SU-DHL-6 (cell line): Measurements from ENCODE around the gene YBX1.
"Not testable (repeated sequence)": the region's sequence is repeated elsewhere in the genome, so short reads cannot be mapped to it uniquely, and the experiment has no call there.

ENCODE experiments used
- H2AFZ ChIP-seq: fragments of 200-600 bp; sonication (generic); 2 replicates; pipeline ENCODE4 v1.6.1; 2014; ENCODE audit warnings: low read depth, mild to moderate bottlenecking, moderate library complexity, mixed read lengths, antibody characterized with exemption, low read length; ENCODE audit not compliant: severe bottlenecking
- H3F3A ChIP-seq: fragments of 200-600 bp; shearing (Covaris generic); 2 replicates; pipeline ENCODE4 v1.6.0; 2016; ENCODE audit warnings: antibody characterized with exemption, mild to moderate bottlenecking; ENCODE audit not compliant: insufficient read depth
- H3K27ac ChIP-seq: fragments of 200-600 bp; sonication (generic); 2 replicates; pipeline ENCODE4 v1.5.1; 2016; ENCODE audit warnings: low read depth, mild to moderate bottlenecking, low read length, moderate library complexity, mixed read lengths
- H3K27me3 ChIP-seq: fragments of 200-600 bp; sonication (generic), shearing (Covaris generic); 2 replicates; pipeline ENCODE4 v1.6.0; 2014; ENCODE audit warnings: mild to moderate bottlenecking, low read length
- H3K36me3 ChIP-seq: fragments of 200-600 bp; sonication (generic); 2 replicates; pipeline ENCODE4 v1.6.1; 2014; ENCODE audit warnings: mild to moderate bottlenecking, low read length, mixed read lengths
- H3K4me2 ChIP-seq: fragments of 300-600, 200-600 bp; shearing (Covaris generic), sonication (generic); 2 replicates; pipeline ENCODE4 v1.6.0; 2014; ENCODE audit warnings: low read length, low read depth, mild to moderate bottlenecking; ENCODE audit not compliant: poor library complexity, severe bottlenecking
- H3K4me3 ChIP-seq: fragments of 200-600 bp; sonication (generic); 2 replicates; pipeline ENCODE4 v1.5.1; 2014; ENCODE audit warnings: antibody characterized with exemption, low read length, mild to moderate bottlenecking, mixed read lengths; ENCODE audit not compliant: insufficient read depth, poor library complexity, severe bottlenecking
- H3K79me2 ChIP-seq: fragments of 200-600 bp; sonication (generic); 2 replicates; pipeline ENCODE4 v1.6.1; 2014; ENCODE audit warnings: mild to moderate bottlenecking, low read length, moderate library complexity; ENCODE audit not compliant: insufficient read depth
- H3K9ac ChIP-seq: fragments of 200-600 bp; sonication (generic); 2 replicates; pipeline ENCODE4 v1.7.0; 2014; ENCODE audit warnings: mild to moderate bottlenecking, low read length
- H3K9me2 ChIP-seq: fragments of 200-600 bp; sonication (generic); replicated peaks from 2 replicates; pipeline ENCODE4 v1.6.1; 2014; ENCODE audit warnings: low read length; ENCODE audit not compliant: insufficient read depth
- H3K9me3 ChIP-seq: fragments of 200-600 bp; sonication (generic); 2 replicates; pipeline ENCODE4 v1.6.1; 2014; ENCODE audit warnings: low read length, mixed read lengths; ENCODE audit not compliant: insufficient read depth
- H4K20me1 ChIP-seq: fragments of 200-600 bp; sonication (generic); 2 replicates; pipeline ENCODE4 v1.6.1; 2014; ENCODE audit warnings: low read depth, mild to moderate bottlenecking, antibody characterized with exemption, low read length, moderate library complexity, mixed read lengths
- EZH2phosphoT487 ChIP-seq: fragments of 200-600 bp; sonication (generic), shearing (Covaris generic); conservative IDR thresholded peaks from 2 replicates; pipeline ENCODE4 v1.6.1; 2018; ENCODE audit warnings: mild to moderate bottlenecking, antibody characterized with exemption, low read length, moderate library complexity, mixed read lengths
- TF ChIP-seq, protein P1 (sequence below): fragments of 200-600 bp; sonication (generic); IDR thresholded peaks from one replicate; pipeline ENCODE4 v1.5.1; 2017; ENCODE audit warnings: antibody characterized with exemption, mild to moderate bottlenecking, low read length, moderate library complexity; ENCODE audit not compliant: insufficient read depth, poor library complexity, severe bottlenecking

YBX1 gene

DNA sequence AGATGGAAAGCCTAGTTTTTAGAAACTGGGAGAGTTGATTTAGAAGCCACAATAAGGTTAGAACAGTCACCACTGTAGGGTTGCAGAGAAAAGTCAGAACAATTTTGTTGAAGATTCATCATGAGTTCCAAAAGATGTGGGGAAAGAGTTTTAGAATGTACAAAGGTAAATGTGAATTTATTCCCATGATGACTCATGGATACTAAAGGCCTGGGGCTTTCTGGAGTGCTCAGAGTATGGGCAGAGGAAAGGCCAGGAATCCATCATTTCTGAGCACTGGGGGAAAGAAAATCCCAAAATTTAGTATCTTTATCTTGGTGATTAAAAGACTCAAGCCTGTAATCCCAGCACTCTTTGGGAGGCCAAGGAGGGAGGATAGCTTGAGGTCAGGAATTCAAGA, 17.8 kb downstream of the YBX1 start:
- TF ChIP-seq, protein P1, sequence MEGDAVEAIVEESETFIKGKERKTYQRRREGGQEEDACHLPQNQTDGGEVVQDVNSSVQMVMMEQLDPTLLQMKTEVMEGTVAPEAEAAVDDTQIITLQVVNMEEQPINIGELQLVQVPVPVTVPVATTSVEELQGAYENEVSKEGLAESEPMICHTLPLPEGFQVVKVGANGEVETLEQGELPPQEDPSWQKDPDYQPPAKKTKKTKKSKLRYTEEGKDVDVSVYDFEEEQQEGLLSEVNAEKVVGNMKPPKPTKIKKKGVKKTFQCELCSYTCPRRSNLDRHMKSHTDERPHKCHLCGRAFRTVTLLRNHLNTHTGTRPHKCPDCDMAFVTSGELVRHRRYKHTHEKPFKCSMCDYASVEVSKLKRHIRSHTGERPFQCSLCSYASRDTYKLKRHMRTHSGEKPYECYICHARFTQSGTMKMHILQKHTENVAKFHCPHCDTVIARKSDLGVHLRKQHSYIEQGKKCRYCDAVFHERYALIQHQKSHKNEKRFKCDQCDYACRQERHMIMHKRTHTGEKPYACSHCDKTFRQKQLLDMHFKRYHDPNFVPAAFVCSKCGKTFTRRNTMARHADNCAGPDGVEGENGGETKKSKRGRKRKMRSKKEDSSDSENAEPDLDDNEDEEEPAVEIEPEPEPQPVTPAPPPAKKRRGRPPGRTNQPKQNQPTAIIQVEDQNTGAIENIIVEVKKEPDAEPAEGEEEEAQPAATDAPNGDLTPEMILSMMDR = no peak
- no peak for TF ChIP-seq EZH2phosphoT487
- no peak overlapping the region for H2AFZ ChIP-seq
- H3K9me2 ChIP-seq = no peaks in the 10 kb centered on the region
- H3K9ac ChIP-seq = no peak overlapping the region
- peaks cover 55% of the 10 kb centered on the region for H3K79me2 ChIP-seq
- no peaks in the 10 kb centered on the region for H3K9me3 ChIP-seq
- H3K27ac ChIP-seq = no peak overlapping the region
- H3K27me3 ChIP-seq = no peaks in the 10 kb centered on the region
- peaks cover 45% of the 10 kb centered on the region for H3F3A ChIP-seq
- H3K4me2 ChIP-seq = no peak overlapping the region
- no peak overlapping the region for H3K4me3 ChIP-seq
- peaks cover 61% of the 10 kb centered on the region for H4K20me1 ChIP-seq
- H3K36me3 ChIP-seq = peaks cover 74% of the 10 kb centered on the region

DNA sequence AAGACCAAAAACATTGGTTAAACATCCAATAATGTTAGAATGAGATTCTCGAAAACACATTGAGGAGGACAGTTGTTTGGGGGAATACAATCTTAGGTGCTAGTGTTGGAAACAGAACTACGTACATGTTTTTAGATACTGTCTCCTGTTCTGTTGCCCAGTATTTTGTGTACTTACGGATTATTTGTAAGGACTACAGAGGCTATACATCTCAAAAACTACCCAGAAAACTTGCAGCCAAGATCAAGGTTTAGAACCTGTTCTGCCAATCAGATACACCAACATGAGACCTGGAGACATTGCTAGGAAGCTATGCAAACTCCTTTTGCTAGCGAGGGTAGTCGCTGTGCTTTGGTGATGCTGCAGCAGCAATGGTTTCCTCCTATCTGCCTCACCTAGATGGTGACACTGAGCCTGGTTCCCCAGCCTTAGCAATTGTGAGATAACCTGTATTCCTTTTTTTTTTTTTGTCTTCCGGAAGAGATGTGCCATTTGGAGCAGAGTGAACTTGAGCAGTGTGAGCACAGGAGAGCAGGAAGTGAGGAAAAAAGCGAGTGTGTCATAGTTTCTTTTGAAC, 21.8 kb downstream of the YBX1 start:
- Histone ChIP-seq H3K9me3 (no peaks in the 10 kb centered on the region), H3K9me2 (no peaks in the 10 kb centered on the region), H3K79me2 (peaks cover 22% of the 10 kb centered on the region), H3K9ac (no peak overlapping the region), H4K20me1 (peaks cover 27% of the 10 kb centered on the region), H3F3A (peaks cover 28% of the 10 kb centered on the region), H3K27me3 (no peaks in the 10 kb centered on the region), H3K4me2 (no peak overlapping the region), H3K4me3 (no peak overlapping the region), H2AFZ (no peak overlapping the region), H3K36me3 (peaks cover 45% of the 10 kb centered on the region), H3K27ac (no peak overlapping the region)
- no peak for TF ChIP-seq EZH2phosphoT487
- TF ChIP-seq, protein P1 = no peak

DNA sequence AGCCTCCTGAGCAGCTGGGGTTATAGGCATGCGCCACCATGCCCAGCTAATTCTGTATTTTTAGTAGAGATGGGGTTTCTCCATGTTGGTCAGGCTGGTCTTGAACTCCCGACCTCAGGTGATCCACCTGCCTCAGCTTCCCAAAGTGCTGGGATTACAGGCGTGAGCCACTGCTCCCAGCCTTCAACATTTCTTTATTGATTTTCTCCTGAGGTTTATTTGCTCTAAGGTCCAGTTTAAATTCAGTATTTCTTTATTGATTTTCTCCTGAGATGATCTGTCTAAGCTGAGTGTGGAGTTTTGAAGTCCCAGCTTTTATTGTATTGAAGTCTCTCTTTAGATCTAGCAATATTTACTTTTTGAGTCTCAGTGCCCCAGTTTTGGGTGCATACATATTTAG, 30.6 kb downstream of the YBX1 start:
- H3K4me2 ChIP-seq, H4K20me1 ChIP-seq, H3K9me2 ChIP-seq, H3K27ac ChIP-seq, H3K27me3 ChIP-seq, H3K9ac ChIP-seq, H2AFZ ChIP-seq, H3K4me3 ChIP-seq, H3K9me3 ChIP-seq: not testable (repeated sequence)
- Histone ChIP-seq H3F3A (peaks cover 14% of the 10 kb centered on the region), H3K36me3 (peaks cover 27% of the 10 kb centered on the region; the same call in 1 of the 2 replicates), H3K79me2 (peaks cover 24% of the 10 kb centered on the region; the same call in 1 of the 2 replicates)

DNA sequence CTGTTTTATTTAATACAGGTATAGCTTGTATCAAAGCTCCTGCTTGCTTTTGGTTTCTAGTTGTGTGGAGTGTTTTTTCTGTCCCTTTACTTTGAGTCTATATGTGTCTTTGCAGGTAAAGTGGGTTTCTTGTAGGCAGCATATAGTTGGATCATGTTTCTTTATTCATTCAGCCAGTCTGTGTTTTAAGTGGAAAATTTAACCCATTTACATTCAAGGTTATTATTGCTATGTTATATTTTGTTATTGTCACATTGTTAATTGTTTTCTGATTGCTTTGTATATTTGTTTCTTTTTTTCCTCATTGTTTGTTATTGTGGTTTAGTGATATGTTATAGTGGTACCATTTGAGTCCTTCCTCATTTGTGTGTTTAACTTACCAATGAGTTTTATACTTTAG, 31.1 kb downstream of the YBX1 start:
- H3K27me3 ChIP-seq = no peaks in the 10 kb centered on the region
- peaks cover 23% of the 10 kb centered on the region; the same call in 1 of the 2 replicates for H3K36me3 ChIP-seq
- TF ChIP-seq EZH2phosphoT487 = no peak
- no peak overlapping the region for H3K4me3 ChIP-seq
- no peak overlapping the region for H3K27ac ChIP-seq
- no peak overlapping the region for H2AFZ ChIP-seq
- H3K9me2 ChIP-seq = no peaks in the 10 kb centered on the region
- H3F3A ChIP-seq = peaks cover 9% of the 10 kb centered on the region
- H3K9ac ChIP-seq = no peak overlapping the region
- no peak overlapping the region for H3K4me2 ChIP-seq
- H3K79me2 ChIP-seq = peaks cover 24% of the 10 kb centered on the region; the same call in 1 of the 2 replicates
- H3K9me3 ChIP-seq = no peaks in the 10 kb centered on the region
- no peaks in the 10 kb centered on the region for H4K20me1 ChIP-seq

DNA sequence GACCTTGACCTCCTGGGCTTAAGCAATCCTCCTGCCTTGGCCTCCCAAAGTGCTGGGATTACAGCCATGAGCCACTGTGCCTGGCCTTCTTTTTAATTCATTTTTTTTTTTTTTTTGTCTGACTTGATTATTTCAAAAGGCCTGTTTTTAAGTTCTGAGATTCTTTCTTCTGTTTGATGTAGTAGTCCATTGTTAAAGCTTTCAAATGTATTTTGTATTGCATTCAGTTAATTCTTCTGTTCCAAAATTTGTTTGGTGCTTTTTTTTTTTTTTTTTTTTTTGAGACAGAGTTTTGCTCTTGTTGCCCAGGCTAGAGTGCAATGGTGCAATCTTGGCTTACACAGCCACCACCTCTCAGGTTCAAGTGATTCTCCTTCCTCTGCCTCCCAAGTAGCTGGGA, 32.2 kb downstream of the YBX1 start:
- peaks cover 22% of the 10 kb centered on the region; the same call in 1 of the 2 replicates for H3K36me3 ChIP-seq

More for the DNA sequence above, 32.2 kb downstream of the YBX1 start:
- not testable (repeated sequence) for H3K4me2 ChIP-seq, H3K9ac ChIP-seq, H3K4me3 ChIP-seq, H2AFZ ChIP-seq, H3K27me3 ChIP-seq, H4K20me1 ChIP-seq, H3K9me2 ChIP-seq, H3K9me3 ChIP-seq, H3K27ac ChIP-seq, H3F3A ChIP-seq
- peaks cover 22% of the 10 kb centered on the region; the same call in 1 of the 2 replicates for H3K79me2 ChIP-seq
